Suprapubic skin (tissue), 4 donors: ENCODE measurements around the gene YPEL4.

Source experiments
- CTCF ChIP-seq, 2 donors: fragments of 200-600 bp in 1 of 2; fragments of 450-650 bp in 1 of 2; sonication (generic) in 1 of 2; IDR thresholded peaks; one replicate each; pipeline ENCODE4 v1.5.1; 2016 to 2019; ENCODE audit warnings: antibody characterized with exemption in 2 of 2, mild to moderate bottlenecking in 1 of 2, moderate library complexity in 1 of 2
- EP300 ChIP-seq: sonication (generic); formaldehyde crosslinking; IDR thresholded peaks from one replicate; pipeline ENCODE4 v1.6.1; 2017; ENCODE audit warnings: antibody characterized with exemption
- POLR2A ChIP-seq, 2 donors: fragments of 450-650 bp; IDR thresholded peaks; one replicate each; pipeline ENCODE4 v1.6.1; 2017; ENCODE audit warnings: antibody characterized with exemption in 2 of 2, mild to moderate bottlenecking in 2 of 2, moderate library complexity in 2 of 2
- POLR2AphosphoS5 ChIP-seq, 3 donors: sonication (generic); formaldehyde crosslinking; IDR thresholded peaks; one replicate each; pipeline ENCODE4 v1.6.1; 2017; ENCODE audit warnings: antibody characterized with exemption in 3 of 3

- no peak for TF ChIP-seq POLR2AphosphoS5 (IDR thresholded peaks at IDR 0.05)
- TF ChIP-seq CTCF (IDR thresholded peaks at IDR 0.05) = no peak
- no peak for TF ChIP-seq POLR2A (IDR thresholded peaks at IDR 0.05)
- no peak for TF ChIP-seq EP300
Observed at GRCh38 chr11:57646799-57647303, 2.9 kb downstream of the YPEL4 start.
